IMR-90 (cell line): ENCODE data around the gene TSPO.

Experiments
- CTCF ChIP-seq: conservative IDR thresholded peaks from 2 replicates; pipeline ENCODE4 v1.5.1; 2012; ENCODE audit warnings: mild to moderate bottlenecking, low read depth, low read length, improper control_type of control experiment
- NFE2L2 ChIP-seq: fragments of 150-350 bp; IDR thresholded peaks from 2 replicates; pipeline ENCODE4 v1.6.1; 2016; ENCODE audit warnings: low read depth, mild to moderate bottlenecking, low read length
- POLR2A ChIP-seq: IDR thresholded peaks from 2 replicates; pipeline ENCODE4 v1.6.1; 2012; ENCODE audit warnings: mild to moderate bottlenecking, low read depth, low read length

GRCh38 chr22:43200555-43200954, 49.2 kb downstream of the TSPO start:
- TF ChIP-seq CTCF (no peak), NFE2L2 (no peak), POLR2A (no peak)
